ENCODE data around the gene TENM4.
"Not testable (repeated sequence)": the region's sequence is repeated elsewhere in the genome, so short reads cannot be mapped to it uniquely, and the experiment has no call there.

The TENM4 gene

DNA sequence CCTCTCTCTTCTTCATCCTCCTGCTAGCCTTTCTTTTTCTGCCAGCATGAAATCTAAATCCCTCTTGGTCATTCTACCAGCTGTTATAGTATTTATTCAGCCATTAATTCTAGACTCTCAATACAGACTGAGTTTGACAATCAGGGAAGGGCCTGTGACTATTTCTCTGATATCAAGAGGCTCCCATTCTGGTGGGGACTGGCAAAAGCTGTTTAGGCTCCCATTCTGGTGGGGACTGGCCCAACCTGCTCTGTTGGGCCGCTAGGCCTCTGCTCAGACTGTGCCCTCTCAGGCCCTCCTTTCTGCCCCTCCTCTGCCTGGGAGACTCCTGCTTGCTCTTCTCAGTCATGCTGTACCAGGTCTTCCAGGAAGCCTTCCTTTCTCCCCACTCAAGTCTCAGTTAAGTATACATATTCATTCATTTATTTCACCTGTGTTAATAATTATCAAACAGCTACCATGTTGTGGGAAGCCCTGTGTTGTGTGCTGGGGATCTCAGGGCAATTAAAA is 542.5 kb downstream of the TENM4 start:
- no peak for DNase-seq (ENCODE audit: low spot score)

DNA sequence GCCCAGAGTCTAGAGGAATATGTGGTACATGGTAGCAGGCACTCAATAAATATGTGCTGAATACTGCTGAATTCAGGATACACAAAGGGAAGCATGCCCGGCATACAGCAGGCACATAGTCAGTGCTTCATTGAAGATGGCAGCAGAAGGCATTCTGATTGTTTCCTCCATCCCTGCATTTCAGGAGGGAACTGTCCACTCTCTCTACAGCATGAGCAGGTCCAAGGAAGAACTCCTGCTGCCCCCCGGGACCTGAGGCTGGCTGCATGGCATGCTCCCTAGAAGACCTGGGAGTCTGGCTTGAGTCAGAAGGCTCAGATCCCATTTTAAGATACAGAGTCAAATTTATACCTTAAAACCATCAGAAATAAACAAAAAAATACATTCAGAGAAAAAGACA is 546.8 kb downstream of the TENM4 start:
- DNase-seq (ENCODE audit: low spot score): no peak

DNA sequence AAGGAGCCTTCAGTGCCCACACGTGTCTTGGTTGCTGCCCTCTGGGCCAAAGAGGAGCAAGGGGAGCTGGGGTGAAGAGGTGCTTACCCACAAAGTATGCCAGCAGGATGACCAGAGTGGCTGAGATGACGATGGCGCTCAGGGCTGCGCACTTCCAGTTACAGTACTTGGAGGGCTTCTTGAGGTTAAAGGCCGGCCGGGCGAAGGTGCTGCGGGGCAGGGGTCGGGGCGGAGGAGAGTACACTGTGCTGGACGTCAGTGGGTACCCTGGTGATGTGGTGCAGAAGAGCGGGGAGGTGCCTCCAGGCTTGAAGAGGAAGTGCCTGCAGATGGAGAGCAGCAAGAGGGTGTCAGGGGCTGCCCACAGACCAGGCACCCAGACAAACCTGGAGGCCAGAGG is 551.1 kb downstream of the TENM4 start:
- no peak for DNase-seq (ENCODE audit: low spot score)

DNA sequence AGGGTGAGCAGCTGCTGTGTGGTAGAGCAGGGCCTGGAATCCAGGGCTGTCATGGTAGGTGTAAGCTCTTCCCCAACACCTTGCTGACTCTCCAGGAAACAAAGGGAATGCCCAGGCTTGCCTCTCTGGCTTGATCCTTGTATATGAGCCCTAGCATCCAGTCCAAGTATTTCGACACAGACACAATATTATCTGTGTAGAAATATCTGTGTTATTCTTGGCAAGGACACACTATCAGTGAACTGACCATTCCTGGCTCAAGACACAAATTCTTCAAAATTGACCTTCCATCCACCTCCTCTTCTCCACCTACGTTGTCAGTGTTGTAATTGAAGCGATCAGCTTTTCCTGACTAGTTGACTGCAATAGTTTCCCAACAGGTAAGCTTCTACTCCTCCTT is 554.2 kb downstream of the TENM4 start:
- no peak for DNase-seq (ENCODE audit: low spot score)

DNA sequence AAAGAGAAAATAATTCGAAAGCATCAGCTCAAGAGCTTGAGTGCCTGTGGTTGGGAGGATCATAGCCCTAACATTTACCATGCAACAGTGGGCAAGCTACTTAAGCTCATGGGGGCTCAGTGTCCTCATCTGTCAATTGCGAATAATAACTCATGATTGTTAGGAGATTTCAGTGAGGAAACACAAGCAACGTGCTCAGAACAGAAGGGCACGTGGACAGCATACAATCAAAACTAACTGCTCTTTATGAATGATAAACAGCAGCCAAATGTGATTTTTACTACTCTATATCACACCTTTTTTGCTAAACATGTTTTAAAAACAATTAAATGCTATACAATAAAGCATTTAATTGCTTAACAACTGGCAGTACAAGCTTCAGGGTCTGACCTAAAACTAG is 556.1 kb downstream of the TENM4 start:
- DNase-seq (ENCODE audit: low spot score): no peak

DNA sequence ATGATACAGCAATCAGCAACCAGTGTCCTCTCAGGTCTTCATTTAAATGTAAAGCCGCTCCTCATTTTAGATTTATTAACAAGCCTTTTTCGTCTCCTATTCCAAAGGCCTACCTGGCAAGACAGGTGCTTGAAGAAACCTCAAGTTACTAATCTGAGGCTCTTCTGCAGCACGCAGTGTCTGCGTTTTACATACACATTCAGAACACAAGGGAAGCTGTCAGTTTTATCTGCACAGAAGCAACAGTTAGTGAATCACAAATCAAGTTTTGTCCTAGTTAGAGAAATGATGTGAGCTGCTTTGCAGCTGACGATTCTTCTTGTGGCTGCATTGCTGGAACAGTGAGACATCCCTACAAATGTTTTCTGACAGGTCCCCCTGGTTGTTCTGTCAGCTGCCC is 557.3 kb downstream of the TENM4 start:
- no peak for DNase-seq (ENCODE audit: low spot score)

DNA sequence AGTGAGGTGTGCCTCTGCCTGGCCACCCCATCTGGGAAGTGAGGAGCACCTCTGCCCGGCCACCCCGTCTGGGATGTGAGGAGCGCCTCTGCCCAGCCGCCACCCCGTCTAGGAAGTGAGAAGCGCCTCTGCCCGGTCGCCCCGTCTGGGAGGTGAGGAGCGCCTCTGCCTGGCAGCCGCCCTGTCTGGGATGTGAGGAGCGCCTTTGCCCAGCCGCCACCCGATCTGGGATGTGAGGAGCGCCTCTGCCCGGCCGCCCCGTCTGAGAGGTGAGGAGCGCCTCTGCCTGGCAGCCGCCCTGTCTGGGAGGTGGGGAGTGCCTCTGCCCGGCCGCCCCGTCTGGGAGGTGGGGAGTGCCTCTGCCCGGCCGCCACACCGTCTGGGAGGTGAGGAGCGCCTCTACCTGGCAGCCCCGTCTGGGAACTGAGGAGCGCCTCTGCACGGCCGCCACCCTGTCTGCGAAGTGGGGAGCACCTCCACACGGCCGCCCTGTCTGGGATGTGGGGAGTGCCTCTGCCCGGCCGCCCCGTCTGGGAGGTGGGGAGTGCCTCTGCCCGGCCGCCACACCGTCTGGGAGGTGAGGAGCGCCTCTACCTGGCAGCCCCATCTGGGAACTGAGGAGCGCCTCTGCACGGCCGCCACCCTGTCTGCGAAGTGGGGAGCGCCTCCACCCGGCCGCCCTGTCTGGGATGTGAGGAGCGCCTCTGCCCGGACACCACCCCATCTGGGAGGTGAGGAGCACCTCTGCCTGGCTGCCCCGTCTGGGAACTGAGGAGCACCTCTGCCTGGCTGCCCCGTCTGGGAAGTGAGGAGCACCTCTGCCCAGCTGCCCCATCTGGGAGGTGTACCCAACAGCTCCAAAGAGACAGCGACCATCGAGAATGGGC is 561.5 kb downstream of the TENM4 start:
- DNase-seq (ENCODE audit: low spot score): not testable (repeated sequence)

DNA sequence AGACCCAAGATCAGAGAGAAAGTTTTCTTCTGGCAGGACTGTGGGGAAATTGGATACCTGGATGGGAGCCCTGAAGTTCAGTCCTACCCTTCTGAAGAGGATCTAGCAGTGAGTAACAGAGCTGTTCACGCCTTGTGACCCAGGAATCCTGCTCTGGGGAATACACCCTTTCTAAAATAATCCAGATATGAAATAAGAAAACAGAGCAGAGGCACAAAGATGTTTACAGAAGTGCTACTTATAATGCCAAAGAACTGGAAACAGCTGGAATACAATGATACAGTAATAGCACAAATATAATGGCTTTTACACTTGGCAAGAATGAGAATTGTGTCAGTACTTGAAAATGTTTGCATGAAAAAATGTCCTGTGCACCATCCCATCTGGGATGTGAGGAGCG is 562.2 kb downstream of the TENM4 start:
- no peak for DNase-seq (ENCODE audit: low spot score)

DNA sequence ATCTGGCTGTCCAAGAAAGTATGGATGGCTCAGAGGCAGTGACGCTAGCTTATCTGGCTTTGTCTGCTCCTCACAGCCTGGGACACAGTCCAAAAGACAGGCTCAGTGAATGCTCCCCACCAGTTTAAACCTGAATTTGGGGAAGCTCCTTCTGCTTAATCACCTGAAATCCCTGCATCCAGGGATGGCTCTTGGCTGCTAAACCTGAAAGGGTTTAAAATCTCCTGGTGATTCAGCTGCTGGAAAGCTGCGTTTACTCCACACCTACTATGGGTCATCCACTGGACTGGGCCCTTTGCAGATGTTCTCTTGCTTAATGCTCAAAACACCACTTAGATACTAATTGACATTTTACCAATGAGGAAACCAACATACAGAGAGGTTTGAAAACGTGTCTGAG is 564.2 kb downstream of the TENM4 start:
- DNase-seq (ENCODE audit: low spot score): no peak

DNA sequence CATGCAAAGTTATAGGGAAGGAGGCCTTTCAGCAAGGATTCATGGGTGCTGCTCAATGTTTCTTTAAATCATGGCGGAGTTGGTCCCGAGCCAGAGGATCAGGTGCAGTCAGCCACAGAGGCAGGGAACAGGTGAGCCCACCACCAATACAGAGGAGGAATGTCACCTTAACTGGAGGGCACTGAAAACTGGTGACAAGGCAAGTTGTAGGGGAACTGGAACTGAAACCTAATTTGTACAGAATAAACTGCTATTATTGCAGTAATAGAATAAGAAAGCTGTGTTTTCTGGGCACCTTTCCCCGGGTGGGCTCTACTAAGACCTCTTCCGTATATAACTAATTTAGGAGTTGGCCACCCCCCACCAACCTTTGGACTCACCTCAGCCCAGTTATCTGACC is 570.2 kb downstream of the TENM4 start:
- DNase-seq (ENCODE audit: low spot score): no peak

DNA sequence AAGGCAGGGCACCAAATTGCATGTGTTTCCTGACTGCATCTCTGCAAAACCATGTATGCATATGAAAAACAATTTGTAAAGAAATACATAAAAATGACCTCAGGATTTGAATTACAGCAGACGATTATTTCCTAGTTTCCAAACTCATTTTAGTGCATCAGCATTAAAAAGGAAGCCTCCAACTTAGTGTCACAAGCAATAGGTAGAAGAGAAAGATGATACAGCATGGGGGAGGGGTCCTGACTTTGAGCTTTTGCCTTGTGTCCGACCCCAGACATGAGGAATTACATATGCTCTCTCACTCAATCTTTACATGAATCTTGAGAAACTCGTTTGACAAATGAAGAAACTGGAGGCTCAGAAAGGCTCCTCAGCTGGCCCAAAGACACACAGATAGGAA is 571.5 kb downstream of the TENM4 start:
- DNase-seq (ENCODE audit: low spot score): no peak

DNA sequence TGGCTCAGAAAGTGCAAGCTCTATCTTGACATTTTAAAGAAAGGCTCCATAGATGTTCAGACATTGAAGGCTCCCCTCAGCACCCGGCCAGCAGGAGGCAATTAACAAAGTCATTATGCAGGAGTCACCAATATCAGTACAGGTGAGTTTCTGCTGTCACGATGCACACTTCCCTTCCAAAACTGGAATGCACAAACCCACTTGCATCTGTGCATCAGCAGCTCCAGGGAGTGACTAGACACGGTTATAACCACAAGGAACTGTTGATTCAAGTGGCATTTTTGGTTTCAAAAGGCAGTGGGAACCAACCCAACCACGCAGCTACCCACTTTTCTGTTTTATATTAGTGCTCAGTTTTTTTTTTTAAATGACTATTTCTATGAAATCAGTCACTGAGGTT is 572.3 kb downstream of the TENM4 start:
- no peak for DNase-seq (ENCODE audit: low spot score)

DNA sequence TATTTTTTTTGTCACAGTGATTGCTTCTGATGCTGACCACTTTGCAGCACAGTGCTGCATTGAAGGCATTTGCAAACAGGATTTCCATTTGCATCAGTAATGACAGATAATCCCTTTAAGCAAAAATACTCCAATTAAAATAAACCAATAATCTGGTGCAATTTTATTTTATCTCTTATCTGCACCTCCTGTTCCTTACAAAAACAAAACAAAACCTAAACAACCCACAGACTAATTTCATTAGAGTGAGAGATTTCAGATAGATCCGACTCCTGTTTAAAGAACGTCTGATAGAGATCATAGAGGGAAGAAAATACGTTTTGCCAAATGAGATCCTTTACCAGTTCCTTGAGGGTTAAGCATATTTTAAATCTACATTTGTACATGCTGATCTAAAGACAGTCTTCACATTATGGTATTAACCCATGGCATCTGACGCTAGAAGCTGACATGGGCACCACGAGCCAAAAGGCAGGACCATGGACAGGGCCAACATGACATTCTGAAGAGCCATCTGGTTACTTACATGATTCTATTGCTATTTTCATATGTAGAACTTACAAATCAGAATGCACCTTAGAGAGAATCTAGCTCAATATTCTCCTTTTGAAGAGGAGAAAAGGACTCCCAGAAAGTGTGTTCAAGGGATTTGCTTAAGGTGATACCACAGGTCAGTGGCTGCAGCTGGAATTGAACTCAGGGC is 580.0 kb downstream of the TENM4 start:
- DNase-seq (ENCODE audit: low spot score): no peak

DNA sequence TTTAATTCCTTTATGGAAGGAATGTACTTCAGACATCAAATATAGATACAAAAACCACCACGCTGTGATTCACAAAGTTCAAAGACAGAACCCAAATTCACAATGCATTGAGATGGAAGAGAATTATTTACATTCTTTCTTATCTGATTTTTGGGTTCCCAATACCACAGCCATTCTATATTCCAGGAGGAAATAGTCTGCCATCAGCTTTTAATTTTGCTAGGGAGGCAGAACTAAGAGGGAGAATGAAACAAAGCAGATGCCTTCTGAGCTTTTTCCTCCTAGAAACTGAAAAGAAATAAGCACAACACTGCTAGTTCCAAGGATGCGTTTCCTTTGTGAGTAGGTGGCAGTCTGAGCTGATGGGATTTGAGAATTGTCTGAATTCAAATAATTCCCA is 583.1 kb downstream of the TENM4 start:
- DNase-seq (ENCODE audit: low spot score): no peak

DNA sequence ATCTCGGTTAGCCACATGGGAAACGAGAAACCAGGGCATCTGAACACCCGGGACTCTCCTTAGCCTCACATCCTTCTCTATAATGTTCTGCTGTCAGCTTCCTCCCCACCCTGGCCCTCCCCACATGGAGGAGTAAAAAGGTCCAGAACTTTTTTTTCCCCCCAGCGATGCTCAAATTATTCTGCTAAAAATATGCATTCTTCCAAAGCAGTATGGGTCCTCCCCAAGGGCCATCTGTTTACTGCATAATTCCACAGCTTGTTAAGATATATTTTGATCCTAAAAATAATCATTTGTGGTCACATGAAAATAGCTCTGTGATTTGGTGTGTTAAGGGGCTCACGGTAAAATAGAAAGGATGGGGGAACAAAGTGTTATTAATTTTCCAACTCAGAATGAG is 584.6 kb downstream of the TENM4 start:
- no peak for DNase-seq (ENCODE audit: low spot score)

DNA sequence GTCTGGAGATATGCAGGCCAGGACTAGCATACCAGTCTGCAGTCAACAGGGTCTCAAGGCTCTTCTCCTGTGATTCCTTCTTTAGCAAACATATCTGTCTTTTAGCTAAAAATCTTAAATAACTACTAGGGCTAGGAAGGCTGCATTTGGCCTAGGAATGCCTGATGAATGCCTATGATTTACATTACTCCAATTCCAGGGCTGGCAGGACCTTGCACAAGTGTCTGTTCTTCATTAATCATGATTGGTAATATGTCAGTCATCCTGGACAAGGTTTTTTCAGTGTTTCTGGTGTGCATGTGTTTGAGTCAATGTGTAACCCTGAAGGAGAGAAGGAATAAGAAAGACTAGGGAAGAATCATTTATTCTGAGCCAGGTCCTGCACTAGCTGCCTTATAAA is 585.7 kb downstream of the TENM4 start:
- no peak for DNase-seq (ENCODE audit: low spot score)

DNA sequence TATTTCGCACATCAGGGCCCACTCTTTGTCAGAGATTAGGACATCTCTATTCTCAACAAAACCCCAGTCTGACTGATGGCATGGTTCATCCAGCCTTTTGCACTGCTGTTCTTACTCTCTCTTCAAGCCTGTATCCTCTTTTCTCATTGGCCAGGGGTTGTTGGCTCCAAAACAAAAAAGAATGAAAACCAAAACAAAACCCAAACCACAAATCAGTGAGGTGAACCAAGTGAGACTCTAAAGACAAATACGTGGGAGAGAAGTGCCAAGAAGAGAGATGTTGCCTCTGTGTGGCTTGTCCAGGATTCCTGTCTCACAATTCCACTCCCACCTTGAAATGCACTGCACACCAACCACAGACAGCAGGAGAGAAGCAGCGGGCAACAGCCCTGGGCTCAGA is 587.3 kb downstream of the TENM4 start:
- no peak for DNase-seq (ENCODE audit: low spot score)

DNA sequence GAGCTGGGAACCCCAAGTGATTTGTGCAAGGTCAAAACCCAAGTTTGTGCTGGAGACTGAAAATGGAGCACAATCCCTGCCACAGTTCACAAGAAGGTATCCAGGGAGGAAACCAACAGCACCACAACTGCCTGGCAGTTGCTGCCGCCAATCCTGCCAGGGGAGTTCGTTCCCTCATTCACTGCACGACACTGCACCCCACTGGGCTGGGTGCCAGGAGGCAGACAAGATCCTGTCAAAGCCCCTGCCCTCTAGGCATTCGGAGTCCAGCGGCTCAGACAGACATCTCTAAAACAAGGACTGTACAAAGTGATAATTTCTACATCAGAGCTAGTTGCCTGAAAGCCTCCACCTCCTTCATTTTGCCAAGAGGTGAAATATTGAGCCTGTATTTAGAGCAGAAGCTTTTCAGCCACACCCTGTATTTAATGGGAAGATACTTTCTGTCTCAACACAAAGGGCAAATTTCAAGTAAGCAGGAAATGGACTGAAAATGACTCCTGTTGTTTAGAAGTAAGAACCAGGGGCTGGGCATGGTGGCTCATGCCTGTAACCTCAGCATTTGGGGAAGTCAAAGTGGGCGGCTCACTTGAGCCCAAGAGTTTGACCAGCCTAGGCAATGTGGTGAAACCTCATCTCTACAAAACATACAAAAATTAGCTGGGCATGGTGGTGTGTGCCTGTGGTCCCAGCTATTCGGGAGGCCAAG is 588.8 kb downstream of the TENM4 start:
- no peak for DNase-seq (ENCODE audit: low spot score)

DNA sequence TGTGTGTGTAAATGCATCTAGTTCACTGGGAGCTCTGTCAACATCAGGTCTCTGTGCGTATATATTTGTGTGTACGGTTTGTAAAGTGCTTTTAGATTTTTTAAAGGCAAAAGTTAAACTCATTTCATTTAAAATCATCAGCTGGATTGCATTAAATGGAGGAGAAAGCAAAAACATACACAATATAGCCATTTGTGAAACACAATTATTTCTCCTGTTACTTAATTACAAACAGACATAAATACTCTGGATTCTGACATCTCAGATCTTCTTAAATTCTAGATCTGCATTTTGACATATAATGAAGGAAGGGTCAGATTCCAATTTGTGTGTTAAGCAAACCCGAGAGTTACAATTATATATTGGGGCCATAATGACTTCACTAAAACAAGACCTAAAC is 590.8 kb downstream of the TENM4 start:
- DNase-seq (ENCODE audit: low spot score): no peak

DNA sequence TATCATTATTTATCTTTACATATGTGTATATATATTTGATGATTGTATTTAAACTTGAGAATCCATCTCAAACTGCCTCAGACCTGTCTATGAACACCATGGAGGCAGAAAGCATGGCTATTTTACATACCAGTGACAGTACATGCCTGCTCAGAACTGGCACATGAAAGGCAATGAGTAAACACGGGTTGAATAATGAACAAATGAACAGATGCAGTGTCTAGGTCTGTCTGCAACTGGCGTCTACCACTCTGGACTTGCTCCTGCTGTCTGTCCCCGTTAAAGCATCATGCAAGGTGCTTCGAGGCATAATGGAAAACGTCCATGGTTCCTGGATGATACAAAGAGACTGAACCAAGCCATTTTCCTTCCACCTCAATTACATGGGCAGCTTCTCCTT is 594.6 kb downstream of the TENM4 start:
- no peak for DNase-seq (ENCODE audit: low spot score)

DNA sequence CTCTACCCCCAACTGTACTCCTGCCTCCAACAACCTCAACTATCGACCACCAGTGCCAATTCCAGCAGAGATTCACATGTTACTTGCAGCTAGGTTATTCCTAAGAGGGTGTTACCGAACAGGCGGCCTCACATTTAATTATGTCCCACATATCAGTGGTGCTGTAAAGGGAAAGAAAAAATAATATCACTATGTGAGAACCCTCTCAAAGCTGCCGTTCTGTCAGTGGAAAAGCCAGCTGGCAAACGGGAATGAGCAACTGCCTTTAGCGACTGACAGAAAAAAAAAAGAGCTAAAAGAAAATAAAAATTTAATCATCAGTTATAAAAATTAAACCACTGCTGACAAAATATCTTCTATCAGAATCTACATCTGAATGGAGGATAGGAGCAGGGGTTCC is 595.3 kb downstream of the TENM4 start:
- DNase-seq (ENCODE audit: low spot score): no peak

DNA sequence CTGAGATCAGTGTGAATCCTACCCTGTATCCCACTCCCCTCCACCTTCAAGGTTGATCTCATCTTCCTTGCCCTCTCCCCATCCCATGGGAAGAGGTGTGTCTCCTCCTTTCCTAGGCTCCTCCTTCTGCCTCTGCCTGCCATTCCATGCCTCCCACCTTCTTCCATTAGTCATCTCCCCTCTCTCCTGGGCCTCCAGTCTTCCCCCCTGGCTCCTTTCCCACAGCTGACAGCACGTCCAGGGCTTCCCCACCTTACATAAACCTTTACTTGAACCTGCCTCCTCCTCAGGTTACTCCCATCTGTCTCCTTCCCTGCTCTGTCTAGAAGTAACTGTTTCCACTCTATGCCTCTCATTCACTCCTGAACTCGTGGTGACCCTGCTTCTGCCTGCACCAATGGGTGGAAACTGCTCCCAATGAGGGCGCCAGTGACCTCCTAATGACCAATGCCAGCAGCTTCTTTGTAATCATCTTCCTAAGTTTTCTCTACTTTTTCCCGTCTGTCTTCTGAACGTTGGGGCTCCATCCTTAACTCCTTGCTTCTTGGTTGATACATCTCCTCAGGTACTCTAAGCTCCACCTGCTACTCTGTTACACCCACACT is 599.3 kb downstream of the TENM4 start:
- no peak for DNase-seq (ENCODE audit: low spot score)

Measured in CD4-positive, alpha-beta T cell treated with Interleukin-2 at 100 ng/mL for 4 hours (primary cell).